Measurements from ENCODE around the gene OBSCN. TPM values are rescaled to one million over a fixed set of nuclear protein-coding genes. Genes with fewer than 3 reads are reported as not detected.

Gene OBSCN
- total and polyA plus RNA-seq, 2 of the 4 experiments (the other 2 are of a cell fraction) = 4.1 to 9.5 TPM

- no peak overlapping the region for H4K5ac ChIP-seq (ENCODE audit: low read depth, low read length)
- no peak overlapping the region for H3K23ac ChIP-seq (ENCODE audit: low read depth, low read length)
- H3K36me3 ChIP-seq (ENCODE audit: control insufficient read depth, insufficient read depth, low read length) = no peaks in the 10 kb centered on the region
- H2BK5ac ChIP-seq (ENCODE audit: low read depth, low read length, poor library complexity, severe bottlenecking) = no peak overlapping the region
- ChIA-PET CTCF (no interaction called here), POLR2A (ENCODE audit: unreplicated experiment) (no interaction called here)
- dilution Hi-C loops (cut with HindIII; ENCODE audit: low sequenced_read_pairs, unreplicated experiment) = no loop called here
- 100% methylated on average over 2 of the region's 4 CpGs; no CpG with 5 or more reads in 1 of the 2 experiments for WGBS, 2 experiments (ENCODE audit: extremely low coverage in 2 of 2, insufficient read length in 1 of 2)
- H3K4me3 ChIP-seq (ENCODE audit: insufficient read depth, low read depth, low read length) = no peak overlapping the region
- H4K91ac ChIP-seq (ENCODE audit: insufficient read depth, low read depth, low read length) = no peak overlapping the region
- no peak overlapping the region for H3K18ac ChIP-seq (ENCODE audit: low read depth, low read length)
- H2AK5ac ChIP-seq (ENCODE audit: low read depth, low read length) = no peak overlapping the region
- H3K56ac ChIP-seq (ENCODE audit: extremely low read depth, insufficient read depth, low read length) = no peak overlapping the region
- no peaks in the 10 kb centered on the region; the same call in 1 of the 2 replicates for H3K9me1 ChIP-seq (ENCODE audit: insufficient read depth, low read length)
- H2BK15ac ChIP-seq (ENCODE audit: low read depth, low read length) = no peak overlapping the region
- no peak overlapping the region for H3K9ac ChIP-seq (ENCODE audit: low read depth, low read length)
- in situ Hi-C loops (cut with MboI; ENCODE audit: low sequenced_read_pairs) = no loop called here
- no peaks in the 10 kb centered on the region for H3K4me1 ChIP-seq (ENCODE audit: control insufficient read depth, insufficient read depth, low read length)
- no peak overlapping the region for H2AK9ac ChIP-seq (replicated peaks; ENCODE audit: low read depth, low read length, poor library complexity)
- intact Hi-C loops (cut with micrococcal nuclease) = no loop called here
- peaks cover 16% of the 10 kb centered on the region for H3K9me3 ChIP-seq (ENCODE audit: control insufficient read depth, insufficient read depth, low read length)
- H3K14ac ChIP-seq (replicated peaks; ENCODE audit: low read depth, low read length) = no peak overlapping the region
- no TSS peak for BruUV-seq (replicated peaks)
- H3K4ac ChIP-seq (ENCODE audit: low read depth, low read length) = no peak overlapping the region
- H2AFZ ChIP-seq (replicated peaks; ENCODE audit: low read length, poor library complexity) = no peak overlapping the region
- no peak overlapping the region for H3K4me2 ChIP-seq (ENCODE audit: low read depth, low read length)
- no peaks in the 10 kb centered on the region for H3K27me3 ChIP-seq (ENCODE audit: control insufficient read depth, insufficient read depth, low read length)
- H3K27ac ChIP-seq (ENCODE audit: insufficient read depth, low read length) = no peak overlapping the region
- no peak for ATAC-seq (ENCODE audit: low read depth)
- H4K20me1 ChIP-seq (ENCODE audit: insufficient read depth, low read length) = no peaks in the 10 kb centered on the region
- no peaks in the 10 kb centered on the region for H3K79me1 ChIP-seq (ENCODE audit: low read depth in 1 of 2, low read length in 2 of 2)
- no peak overlapping the region for H4K8ac ChIP-seq (ENCODE audit: low read depth in 2 of 2, low read length in 2 of 2)
- no peak overlapping the region for H2BK120ac ChIP-seq (ENCODE audit: low read depth, low read length)
- no peak for DNase-seq
- no peak overlapping the region for H2BK20ac ChIP-seq (ENCODE audit: low read depth, low read length)
- TF ChIP-seq MAZ (IDR thresholded peaks at IDR 0.05; ENCODE audit: borderline replicate concordance, low read depth, low read length) (no peak), MXI1 (IDR thresholded peaks at IDR 0.05; ENCODE audit: borderline replicate concordance, low read depth, low read length) (no peak), CEBPB (IDR thresholded peaks at IDR 0.05; ENCODE audit: low read depth, low read length) (no peak), CTCF (conservative IDR thresholded peaks at IDR 0.05; ENCODE audit: low read depth, low read length) (no peak), USF2 (IDR thresholded peaks at IDR 0.05; ENCODE audit: low read depth, low read length) (no peak), RCOR1 (IDR thresholded peaks at IDR 0.05; ENCODE audit: insufficient replicate concordance, low read length) (no peak), RFX5 (IDR thresholded peaks at IDR 0.05; ENCODE audit: low read depth, low read length) (no peak), MAFK (IDR thresholded peaks at IDR 0.05; ENCODE audit: low read depth, low read length) (no peak), NFE2L2 (IDR thresholded peaks at IDR 0.05; ENCODE audit: low read depth, low read length) (no peak), ELK1 (IDR thresholded peaks at IDR 0.05; ENCODE audit: borderline replicate concordance, low read depth, low read length) (no peak), BHLHE40 (IDR thresholded peaks at IDR 0.05; ENCODE audit: low read depth, low read length) (no peak)
Observed at GRCh38 chr1:228197555-228198147, 10.2 kb upstream of the OBSCN start.
